HG03175 (cell line): ENCODE measurements around the gene KRT13.

Experiments used
- ATAC-seq: cut with Tn5 transposase; IDR thresholded peaks from one replicate; pipeline ENCODE4 v1.9.1; 2021; ENCODE audit warnings: mild to moderate bottlenecking, moderate library complexity; ENCODE audit not compliant: unreplicated experiment

Gene KRT13

GRCh38 chr17:41520821-41521521 lies 15.6 kb upstream of the KRT13 start:
- ATAC-seq: no peak

DNA sequence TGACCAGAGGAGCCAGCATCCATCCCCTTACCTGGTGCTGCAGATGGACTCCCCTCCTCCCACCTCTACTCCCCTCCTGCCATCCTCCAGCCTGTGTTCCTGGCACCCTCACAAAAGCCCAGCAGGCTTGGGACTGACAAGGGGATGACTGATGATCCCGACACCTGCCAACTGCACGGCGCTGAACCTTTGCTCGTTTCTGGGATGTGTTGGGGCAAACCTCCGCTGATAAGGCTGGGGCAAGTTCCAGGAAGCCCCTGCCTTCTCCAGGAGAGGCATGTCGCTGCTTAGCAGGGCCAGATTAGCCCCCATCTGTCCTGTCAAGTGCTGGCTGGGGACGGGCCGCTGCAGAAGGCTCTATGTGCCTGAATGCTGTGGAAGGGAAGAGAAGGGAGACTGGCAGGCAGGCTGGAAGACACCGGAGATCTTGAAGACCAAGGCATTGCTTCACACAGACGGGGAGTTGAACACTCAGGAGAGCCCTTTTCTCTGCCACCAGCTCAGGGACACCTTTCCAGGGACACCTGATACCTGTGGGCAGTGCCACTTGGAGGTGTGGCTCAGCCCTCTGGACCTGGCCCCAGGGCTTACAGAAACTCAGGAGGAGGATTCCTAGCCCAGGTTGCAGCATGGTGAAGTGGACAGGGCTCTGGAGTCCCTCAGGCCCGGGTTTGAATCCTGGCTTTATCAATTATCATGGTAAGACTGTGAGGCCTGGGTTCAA lies 14.3 kb upstream of the KRT13 start:
- ATAC-seq: no peak

GRCh38 chr17:41518789-41519449 lies 13.5 kb upstream of the KRT13 start, which contains the start of gene KRT15:
KRT15 (minus strand) TSS chr17:41518890; CDS start chr17:41518827, 63 bp downstream.
- ATAC-seq: no peak

DNA sequence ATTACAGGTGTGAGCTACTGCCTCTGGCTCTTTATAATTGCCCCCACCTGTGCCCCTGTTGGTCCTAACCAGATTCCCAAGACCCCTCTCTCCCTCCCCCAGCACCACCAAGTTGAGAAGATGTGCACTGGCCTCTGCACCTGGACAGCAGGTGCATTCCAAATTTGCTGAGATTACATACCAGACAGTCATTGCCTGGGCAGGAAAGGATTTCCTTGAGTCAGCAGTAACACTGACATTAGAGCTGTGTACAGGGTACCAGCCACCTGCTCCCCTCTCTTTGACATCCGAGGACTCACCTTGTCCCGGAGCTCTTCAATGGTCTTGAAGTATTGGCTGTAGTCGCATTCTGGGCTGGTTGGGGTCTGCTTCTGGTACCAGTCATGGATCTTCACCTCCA lies 12.6 kb upstream of the KRT13 start:
- no peak for ATAC-seq

DNA sequence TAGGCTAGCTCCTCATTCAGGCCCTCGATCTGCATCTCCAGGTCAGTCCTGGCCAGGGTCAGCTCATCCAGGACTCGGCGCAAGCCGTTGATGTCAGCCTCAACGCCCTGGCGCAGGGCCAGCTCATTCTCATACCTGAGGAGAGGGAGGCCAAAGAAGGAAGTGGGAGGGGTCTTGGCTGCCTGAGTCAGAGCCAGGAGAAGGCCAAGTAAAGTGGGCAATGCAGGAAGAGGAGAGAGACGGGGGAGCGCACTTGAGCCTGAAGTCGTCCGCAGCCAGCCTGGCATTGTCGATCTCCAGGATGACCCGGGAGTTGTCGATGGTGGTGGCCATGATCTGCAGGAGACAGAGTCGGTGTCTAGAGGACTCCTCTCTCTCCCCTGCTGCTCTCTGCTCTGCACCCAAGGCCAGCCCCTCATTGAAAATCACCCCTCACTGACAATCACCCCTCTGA lies 11.4 kb upstream of the KRT13 start:
- ATAC-seq: no peak

DNA sequence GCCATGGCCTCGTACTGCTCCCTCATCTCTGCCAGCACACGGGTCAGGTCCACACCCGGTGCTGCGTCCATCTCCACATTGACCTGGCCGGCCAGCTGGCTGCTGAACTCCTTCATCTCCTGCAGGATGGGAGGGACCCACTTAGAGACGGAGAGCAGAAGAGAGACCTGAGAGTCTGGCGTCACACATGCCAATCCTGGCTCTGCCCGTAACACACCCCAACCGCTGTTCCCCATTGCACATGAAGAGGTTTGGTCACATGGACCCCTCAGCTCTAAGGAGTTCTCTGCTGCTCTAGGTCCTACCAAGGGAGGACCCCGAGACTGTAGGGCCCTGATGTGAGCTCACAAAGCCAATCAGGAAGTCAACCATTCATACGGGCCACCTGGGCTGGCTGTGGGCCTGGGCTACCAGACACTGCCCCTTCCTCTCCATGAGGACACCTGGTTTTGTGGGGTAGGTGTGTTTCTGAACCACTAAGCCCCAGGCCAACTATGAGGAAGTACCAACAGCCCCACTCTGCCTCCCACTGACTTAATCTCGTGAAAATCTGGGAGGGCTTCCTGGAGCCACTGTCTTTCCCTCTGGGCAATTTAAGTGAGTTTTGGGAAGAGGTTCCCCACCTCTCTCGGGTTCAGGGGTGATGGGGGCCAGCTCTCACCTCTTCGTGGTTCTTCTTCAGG lies 10.9 kb upstream of the KRT13 start:
- ATAC-seq: no peak

DNA sequence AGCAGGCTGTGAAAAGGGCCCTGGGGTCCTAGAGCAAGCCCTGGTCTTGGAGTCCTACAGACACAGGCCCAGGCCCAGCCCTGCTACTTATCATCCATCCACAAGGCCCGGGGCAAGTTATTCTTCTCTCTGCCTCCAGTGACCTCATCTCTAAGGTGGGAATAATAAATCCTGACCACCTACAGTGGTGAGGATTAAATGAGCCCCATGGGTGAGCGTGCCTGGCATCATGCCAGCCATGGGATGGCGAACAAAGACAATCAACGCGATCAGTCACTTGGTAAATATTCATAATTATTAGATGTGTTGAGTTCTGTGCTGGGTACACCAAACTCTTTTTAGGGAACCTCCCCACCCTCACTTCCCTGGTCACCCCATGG lies 7.7 kb upstream of the KRT13 start:
- ATAC-seq: no peak

DNA sequence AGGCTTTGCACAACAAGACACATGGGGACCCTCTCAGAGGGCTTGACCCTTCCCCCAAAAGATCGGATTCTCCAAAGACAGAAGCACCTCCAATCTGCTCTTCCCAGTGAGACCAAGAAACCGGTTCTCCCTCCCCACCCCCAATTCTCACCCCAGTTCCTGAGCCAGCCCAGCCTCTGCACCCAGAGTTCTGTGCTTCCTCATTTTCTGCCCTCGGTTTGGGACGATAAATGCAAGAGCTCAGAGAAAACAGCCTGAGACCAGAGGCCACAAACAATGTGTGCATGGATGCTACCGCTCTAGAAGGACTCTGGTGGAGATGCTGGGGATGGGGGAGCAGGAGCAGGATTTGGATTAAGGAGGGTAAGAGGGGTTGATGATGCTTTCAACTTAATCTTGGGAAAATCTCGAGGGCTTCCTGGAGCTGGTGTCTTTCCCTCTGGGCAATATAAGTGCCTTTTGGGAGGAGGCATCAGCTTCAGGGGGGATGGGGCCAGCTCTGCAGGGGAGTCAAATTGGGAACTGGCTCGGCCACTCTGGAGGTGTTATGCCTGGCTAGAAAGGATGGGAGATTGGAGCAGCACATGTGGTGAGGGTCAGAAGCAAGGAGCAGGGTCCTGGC lies 7.2 kb upstream of the KRT13 start:
- ATAC-seq: no peak

DNA sequence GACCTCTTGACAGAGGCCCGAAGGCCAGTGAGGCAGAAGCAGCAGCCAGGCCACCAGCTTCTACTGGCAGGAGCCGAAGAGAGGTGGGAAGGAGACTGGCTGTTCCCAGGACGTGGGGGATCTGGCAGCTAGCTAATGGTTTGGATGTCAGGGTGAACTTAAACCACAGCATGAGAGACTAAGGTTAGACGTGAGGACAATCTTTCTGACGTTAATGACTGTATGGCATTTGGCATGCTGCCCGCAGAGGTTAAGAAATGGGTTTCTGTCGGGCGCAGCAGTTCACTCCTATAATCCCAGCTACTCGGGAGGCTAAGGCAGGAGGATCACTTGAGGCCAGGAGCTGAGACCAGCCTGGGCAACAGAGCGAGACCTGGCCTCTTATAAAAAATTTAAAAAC lies 6.3 kb upstream of the KRT13 start:
- ATAC-seq: no peak

DNA sequence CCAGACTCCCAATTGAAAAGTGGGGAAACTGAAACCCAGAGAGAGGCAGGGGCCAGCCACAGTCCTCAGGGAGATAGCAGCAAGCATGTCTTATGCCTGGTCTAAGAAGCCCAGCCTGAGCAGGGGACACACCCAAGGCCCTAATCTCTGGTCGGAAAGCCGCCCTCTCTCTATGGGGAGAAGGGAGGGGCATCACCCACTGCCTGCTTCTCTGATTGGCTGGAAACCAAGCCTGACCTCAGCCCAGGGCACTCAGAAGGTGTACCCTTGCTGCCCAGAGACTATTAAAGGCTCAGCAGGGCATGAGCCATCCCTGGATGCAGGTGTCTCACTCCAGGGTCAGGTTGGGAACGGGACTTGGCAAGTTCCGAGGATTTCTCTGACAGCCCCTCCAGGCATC lies 5.7 kb upstream of the KRT13 start:
- no peak for ATAC-seq

DNA sequence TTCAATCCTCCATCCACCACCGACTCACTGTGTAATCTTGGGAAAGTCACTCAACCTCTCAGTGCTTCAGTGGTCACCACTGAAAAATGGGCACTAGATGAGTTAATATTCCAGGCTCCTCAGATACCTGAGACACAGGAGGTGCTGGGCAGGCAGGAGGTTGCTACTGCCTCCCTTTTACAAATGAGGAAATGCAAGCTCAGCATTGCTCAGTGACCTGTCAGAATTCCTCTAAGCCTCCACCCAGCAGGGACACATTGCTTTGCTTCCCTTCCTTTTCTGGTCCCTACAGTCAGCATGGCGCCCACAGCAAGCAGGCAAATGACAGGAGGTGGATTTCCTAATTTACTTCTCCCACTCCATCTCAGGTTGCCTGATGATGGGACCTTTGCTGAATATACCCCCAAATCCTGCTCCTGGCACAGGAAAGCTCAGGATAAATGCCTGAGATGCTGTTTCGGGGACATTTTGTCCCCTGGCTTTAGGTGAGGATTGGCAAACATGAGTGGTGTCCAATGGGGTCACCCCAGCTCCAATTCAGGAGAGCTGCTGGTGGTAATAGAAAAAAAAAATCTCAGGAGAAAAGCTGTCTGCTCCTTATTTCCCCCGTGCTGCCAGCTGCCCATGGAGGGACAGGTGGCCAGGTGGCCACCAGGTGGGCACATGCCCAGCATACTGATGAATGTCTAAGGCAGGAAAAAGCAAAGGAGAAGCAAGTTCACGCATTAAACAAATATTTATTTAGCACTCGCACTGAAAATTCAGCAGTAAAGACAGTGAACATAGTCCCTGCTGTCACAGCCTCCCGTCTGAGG lies 5.0 kb upstream of the KRT13 start:
- ATAC-seq: no peak

DNA sequence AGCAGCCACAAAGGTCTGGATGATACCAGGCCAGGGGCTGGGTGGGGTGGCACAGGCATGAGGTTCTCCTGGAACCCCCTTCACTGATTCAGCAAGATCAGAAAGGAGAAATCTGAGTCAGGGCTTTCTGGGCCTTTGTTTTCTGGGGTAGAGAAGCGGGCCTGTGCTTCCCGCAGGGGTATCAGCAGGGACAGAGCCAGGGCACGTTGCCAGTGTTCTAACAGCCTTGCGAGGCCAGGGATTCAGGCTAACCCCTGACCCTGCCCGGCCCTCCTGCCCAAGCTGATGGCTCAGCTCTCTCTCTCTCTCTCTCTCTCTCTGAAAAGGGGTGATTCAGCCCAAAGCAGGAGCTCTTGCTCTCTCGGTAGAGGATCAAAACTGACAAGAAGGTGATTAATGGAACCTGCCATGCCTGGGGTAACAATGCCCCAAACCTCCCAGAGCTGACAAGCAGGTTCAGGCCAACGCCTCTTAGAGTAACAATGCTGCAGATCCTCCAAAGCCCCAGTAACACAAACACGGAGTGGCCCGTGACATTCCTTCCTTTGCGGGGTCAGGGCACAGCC lies 2.0 kb upstream of the KRT13 start:
- ATAC-seq: no peak

- ATAC-seq: no peak
Observed at GRCh38 chr17:41505809-41506767, 676 bp upstream of the KRT13 start.

DNA sequence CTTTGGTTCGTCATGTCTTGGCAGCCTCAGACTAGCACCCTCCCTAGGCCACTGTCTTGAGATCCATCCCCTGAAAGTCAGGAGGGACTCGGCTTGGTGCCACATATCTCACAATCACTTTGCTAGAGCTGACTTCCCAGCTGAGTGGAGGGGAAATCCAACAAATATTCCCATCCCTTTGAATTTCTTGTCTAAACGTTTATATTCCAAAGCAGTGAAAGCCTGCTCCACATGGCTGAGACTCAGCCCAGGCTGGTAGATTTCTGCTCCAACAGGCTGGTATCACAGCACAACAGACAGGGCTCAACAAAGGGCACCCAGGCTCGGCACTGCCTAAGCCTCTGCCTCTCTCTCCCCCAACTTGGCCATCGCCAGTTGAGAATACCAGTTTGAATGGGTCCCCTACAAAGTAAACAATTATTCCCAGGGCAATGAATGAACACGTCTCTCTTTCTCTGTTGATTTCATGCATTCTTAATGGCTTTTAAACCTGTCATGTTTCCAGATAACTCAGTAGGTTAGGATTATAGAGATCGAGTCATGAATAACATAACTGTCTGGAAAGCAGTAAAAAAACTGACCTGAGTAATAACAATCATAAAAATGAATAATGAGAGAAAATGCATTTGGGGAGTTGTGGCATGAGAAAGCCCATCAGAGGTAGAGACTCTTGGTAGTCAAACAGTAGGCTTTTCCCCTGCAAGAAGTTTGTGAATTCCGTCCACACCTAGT lies 1.0 kb downstream of the KRT13 start:
- ATAC-seq: no peak

DNA sequence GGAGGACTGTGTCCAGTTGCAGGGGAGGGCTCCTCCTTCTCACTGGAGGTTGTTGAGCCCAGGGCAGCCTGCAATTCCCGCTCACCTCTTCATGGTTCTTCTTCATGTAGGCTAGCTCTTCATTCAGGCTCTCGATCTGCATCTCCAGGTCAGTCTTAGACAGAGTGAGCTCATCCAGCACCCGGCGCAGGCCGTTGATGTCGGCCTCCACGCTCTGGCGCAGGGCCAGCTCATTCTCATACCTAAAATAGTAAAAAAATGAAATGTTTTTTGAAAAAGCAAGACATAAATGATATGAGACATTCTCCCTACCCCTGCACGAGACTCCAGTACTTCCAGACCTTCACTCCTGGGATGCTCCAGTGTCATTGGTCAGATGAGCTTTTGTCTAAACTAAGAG lies 2.2 kb downstream of the KRT13 start:
- no peak for ATAC-seq

GRCh38 chr17:41500131-41500911 lies 5.1 kb downstream of the KRT13 start:
- ATAC-seq: no peak

DNA sequence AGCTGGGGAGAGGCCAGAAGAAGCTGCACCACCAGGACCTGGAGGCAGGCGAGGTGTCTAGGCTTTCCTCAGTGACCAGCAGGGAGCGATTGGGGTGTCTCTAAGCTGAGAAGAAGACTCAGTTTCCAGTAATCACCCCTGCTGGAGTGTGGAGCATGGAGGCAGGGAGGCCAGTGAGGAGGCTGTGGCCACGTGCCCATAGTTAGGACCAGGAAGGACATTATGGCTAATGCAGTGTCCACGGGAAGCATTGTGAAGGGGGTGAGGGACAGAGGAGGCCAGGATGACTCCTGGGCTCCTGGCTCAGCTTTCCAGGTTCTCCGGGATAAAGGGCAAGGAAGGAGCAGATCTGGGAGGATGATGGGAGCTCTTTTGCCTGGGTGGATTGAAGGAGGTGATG lies 5.7 kb downstream of the KRT13 start:
- ATAC-seq: no peak
